ENCODE results near the gene SH3RF3. TPM values are rescaled to one million over a fixed set of nuclear protein-coding genes. Genes with fewer than 3 reads are reported as not detected.
A peak's percentile ranks its signal among the peaks of the same experiment; 100 is the strongest.

SH3RF3 gene
- total RNA-seq, 1 donor from 2014 or later, result 0.68 TPM

GRCh38 chr2:109185338-109185737, 56.3 kb downstream of the SH3RF3 start:
- peak; percentile 64 for ATAC-seq

GRCh38 chr2:109185821-109186570, 57.0 kb downstream of the SH3RF3 start:
- ATAC-seq, result peak; percentile 34

GRCh38 chr2:109186656-109187250, 57.7 kb downstream of the SH3RF3 start:
- ATAC-seq, result no peak

GRCh38 chr2:109187711-109188495, 58.9 kb downstream of the SH3RF3 start:
- no peak for ATAC-seq

- no peak for ATAC-seq
These were observed 59.5 kb downstream of the SH3RF3 start for GRCh38 chr2:109188496-109188890.

- ATAC-seq, result no peak
These were observed 59.9 kb downstream of the SH3RF3 start for GRCh38 chr2:109188898-109189297.

GRCh38 chr2:109189751-109190150, 60.7 kb downstream of the SH3RF3 start:
- ATAC-seq, result no peak

GRCh38 chr2:109193807-109194619, 65.0 kb downstream of the SH3RF3 start:
- no peak for ATAC-seq

- ATAC-seq, result no peak
These were observed 65.6 kb downstream of the SH3RF3 start for GRCh38 chr2:109194620-109194937.

GRCh38 chr2:109195193-109196045, 66.4 kb downstream of the SH3RF3 start:
- peak; percentile 16 for ATAC-seq

GRCh38 chr2:109196081-109196875, 67.3 kb downstream of the SH3RF3 start:
- no peak for ATAC-seq

GRCh38 chr2:109197491-109198418, 68.8 kb downstream of the SH3RF3 start:
- no peak for ATAC-seq

GRCh38 chr2:109199790-109200189, 70.8 kb downstream of the SH3RF3 start:
- no peak for ATAC-seq

GRCh38 chr2:109200616-109201464, 71.8 kb downstream of the SH3RF3 start:
- ATAC-seq, result no peak

- no peak for ATAC-seq
These were observed 72.7 kb downstream of the SH3RF3 start for GRCh38 chr2:109201465-109202327.

- no peak for ATAC-seq
These were observed 73.5 kb downstream of the SH3RF3 start for GRCh38 chr2:109202486-109202885.

- peak; percentile 14 for ATAC-seq
These were observed 74.4 kb downstream of the SH3RF3 start for GRCh38 chr2:109203246-109204011.

Measured in esophagus mucosa (tissue), 1 donor.